GM12872 (cell line): ENCODE results near the gene NPPC.

ENCODE experiments used
- CTCF ChIP-seq: IDR thresholded peaks from 3 replicates; pipeline ENCODE4 v1.5.1; 2011; ENCODE audit warnings: low read depth, mild to moderate bottlenecking, low read length, moderate library complexity; ENCODE audit not compliant: insufficient read depth

The NPPC gene

GRCh38 chr2:231874944-231875343 lies 51.3 kb downstream of the NPPC start:
- no peak for TF ChIP-seq CTCF
